IMR-90 (cell line): ENCODE data around the gene KCNA10. TPM values are rescaled to one million over a fixed set of nuclear protein-coding genes. Genes with fewer than 3 reads are reported as not detected.

Experiments
- ATAC-seq: fragments of 200-7000 bp; cut with Tn5 transposase; 2 replicates; pipeline ENCODE4 v1.9.1; 2020; ENCODE audit warnings: low read depth, mild to moderate bottlenecking, moderate library complexity
- BruUV-seq: library from RNA; stranded (reverse); fragments of 400-500 nt; replicated peaks from 2 replicates; lab custom pipeline; 2021; lab: Mats Ljungman, UMichigan
- CTCF ChIA-PET: fragments of 300-600 bp; formaldehyde crosslinking; extraction: SDS; loops from one replicate; lab custom pipeline; 2021; ENCODE audit warnings: antibody characterized with exemption; lab: Yijun Ruan, JAX
- POLR2A ChIA-PET: fragments of 300-600 bp; sonication (Branson Sonifier 250); formaldehyde crosslinking; loops from one replicate; lab custom pipeline; 2022; ENCODE audit warnings: antibody characterized with exemption; ENCODE audit not compliant: unreplicated experiment; lab: Charles Lee
- DNase-seq: peaks from one replicate; pipeline ENCODE4 v3.0.0; 2013
- H2AFZ ChIP-seq: replicated peaks from 2 replicates; pipeline ENCODE3; 2013; ENCODE audit warnings: low read length, mild to moderate bottlenecking; ENCODE audit not compliant: poor library complexity
- H2AK5ac ChIP-seq: 2 replicates; pipeline ENCODE4 v1.6.1; 2013; ENCODE audit warnings: low read depth, low read length, inconsistent platforms
- H2AK9ac ChIP-seq: replicated peaks from 2 replicates; pipeline ENCODE3; 2013; ENCODE audit warnings: mild to moderate bottlenecking, low read depth, low read length, moderate library complexity; ENCODE audit not compliant: poor library complexity
- H2BK120ac ChIP-seq: 2 replicates; pipeline ENCODE4 v1.6.1; 2013; ENCODE audit warnings: low read depth, low read length, inconsistent platforms
- H2BK15ac ChIP-seq: 3 replicates; pipeline ENCODE4 v1.6.1; 2013; ENCODE audit warnings: low read depth, low read length, inconsistent platforms
- H2BK20ac ChIP-seq: 2 replicates; pipeline ENCODE4 v1.6.1; 2013; ENCODE audit warnings: low read depth, mild to moderate bottlenecking, inconsistent platforms, low read length, moderate library complexity
- H2BK5ac ChIP-seq: 2 replicates; pipeline ENCODE4 v1.6.1; 2013; ENCODE audit warnings: mild to moderate bottlenecking, low read depth, low read length, inconsistent platforms; ENCODE audit not compliant: poor library complexity, severe bottlenecking
- H3K14ac ChIP-seq: replicated peaks from 2 replicates; pipeline ENCODE4 v1.6.1; 2013; ENCODE audit warnings: low read depth, low read length, inconsistent platforms
- H3K18ac ChIP-seq: 2 replicates; pipeline ENCODE4 v1.6.1; 2013; ENCODE audit warnings: low read depth, low read length, control low read depth
- H3K23ac ChIP-seq: 2 replicates; pipeline ENCODE4 v1.6.1; 2013; ENCODE audit warnings: low read depth, low read length, inconsistent platforms
- H3K27ac ChIP-seq: 2 replicates; pipeline ENCODE4 v1.5.1; 2013; ENCODE audit warnings: mild to moderate bottlenecking, control low read depth, low read length; ENCODE audit not compliant: insufficient read depth
- H3K27me3 ChIP-seq: 2 replicates; pipeline ENCODE4 v1.6.1; 2013; ENCODE audit warnings: low read length; ENCODE audit not compliant: control insufficient read depth, insufficient read depth
- H3K36me3 ChIP-seq: 2 replicates; pipeline ENCODE4 v1.6.1; 2013; ENCODE audit warnings: low read length, mixed read lengths; ENCODE audit not compliant: control insufficient read depth, insufficient read depth
- H3K4ac ChIP-seq: 2 replicates; pipeline ENCODE4 v1.6.1; 2013; ENCODE audit warnings: low read depth, low read length, inconsistent platforms
- H3K4me1 ChIP-seq: 2 replicates; pipeline ENCODE4 v1.6.1; 2013; ENCODE audit warnings: low read length, mixed read lengths; ENCODE audit not compliant: control insufficient read depth, insufficient read depth
- H3K4me2 ChIP-seq: 2 replicates; pipeline ENCODE4 v1.6.1; 2013; ENCODE audit warnings: low read depth, mild to moderate bottlenecking, control low read depth, low read length, moderate library complexity
- H3K4me3 ChIP-seq: 2 replicates; pipeline ENCODE4 v1.5.1; 2013; ENCODE audit warnings: low read depth, mild to moderate bottlenecking, control low read depth, low read length, moderate library complexity; ENCODE audit not compliant: insufficient read depth
- H3K56ac ChIP-seq: 2 replicates; pipeline ENCODE4 v1.6.1; 2013; ENCODE audit warnings: low read length, inconsistent platforms; ENCODE audit not compliant: insufficient read depth; ENCODE audit errors: extremely low read depth
- H3K79me1 ChIP-seq, 2 experiments: 2 replicates each; pipeline ENCODE4 v1.6.1; 2013; ENCODE audit warnings: low read length in 2 of 2, inconsistent platforms in 1 of 2, low read depth in 1 of 2
- H3K9ac ChIP-seq: 2 replicates; pipeline ENCODE4 v1.6.1; 2013; ENCODE audit warnings: low read depth, low read length, control low read depth
- H3K9me1 ChIP-seq: 2 replicates; pipeline ENCODE4 v1.6.1; 2013; ENCODE audit warnings: low read length, inconsistent platforms; ENCODE audit not compliant: insufficient read depth
- H3K9me3 ChIP-seq: 2 replicates; pipeline ENCODE4 v1.6.1; 2013; ENCODE audit warnings: low read length; ENCODE audit not compliant: control insufficient read depth, insufficient read depth
- H4K20me1 ChIP-seq: 2 replicates; pipeline ENCODE4 v1.6.1; 2013; ENCODE audit warnings: low read length, inconsistent platforms; ENCODE audit not compliant: insufficient read depth
- H4K5ac ChIP-seq: 2 replicates; pipeline ENCODE4 v1.6.1; 2013; ENCODE audit warnings: mild to moderate bottlenecking, low read depth, low read length, control low read depth
- H4K8ac ChIP-seq, 2 experiments: 2 replicates each; pipeline ENCODE4 v1.6.1; 2013; ENCODE audit warnings: low read depth in 2 of 2, low read length in 2 of 2, control low read depth in 1 of 2, inconsistent platforms in 1 of 2
- H4K91ac ChIP-seq: 2 replicates; pipeline ENCODE4 v1.6.1; 2013; ENCODE audit warnings: low read depth, low read length, inconsistent platforms; ENCODE audit not compliant: insufficient read depth
- BHLHE40 ChIP-seq: fragments of 150-350 bp; IDR thresholded peaks from 2 replicates; pipeline ENCODE4 v1.6.1; 2016; ENCODE audit warnings: mild to moderate bottlenecking, low read depth, low read length
- CEBPB ChIP-seq: IDR thresholded peaks from 2 replicates; pipeline ENCODE4 v1.6.1; 2012; ENCODE audit warnings: low read depth, low read length, improper control_type of control experiment
- CHD1 ChIP-seq: IDR thresholded peaks from 2 replicates; pipeline ENCODE4 v1.6.1; 2012; ENCODE audit warnings: low read depth, low read length, improper control_type of control experiment
- FOS ChIP-seq: fragments of 150-350 bp; IDR thresholded peaks from 2 replicates; pipeline ENCODE4 v1.6.1; 2016; ENCODE audit warnings: low read depth, low read length
- MAFK ChIP-seq: IDR thresholded peaks from 2 replicates; pipeline ENCODE4 v1.6.1; 2012; ENCODE audit warnings: low read depth, low read length, improper control_type of control experiment
- MXI1 ChIP-seq: IDR thresholded peaks from 2 replicates; pipeline ENCODE4 v1.6.1; 2012; ENCODE audit warnings: low read depth, mild to moderate bottlenecking, low read length, moderate library complexity, borderline replicate concordance
- NFE2L2 ChIP-seq: fragments of 150-350 bp; IDR thresholded peaks from 2 replicates; pipeline ENCODE4 v1.6.1; 2016; ENCODE audit warnings: low read depth, mild to moderate bottlenecking, low read length
- POLR2A ChIP-seq: IDR thresholded peaks from 2 replicates; pipeline ENCODE4 v1.6.1; 2012; ENCODE audit warnings: mild to moderate bottlenecking, low read depth, low read length
- RAD21 ChIP-seq: IDR thresholded peaks from 2 replicates; pipeline ENCODE4 v1.6.1; 2012; ENCODE audit warnings: low read length, improper control_type of control experiment
- RCOR1 ChIP-seq: IDR thresholded peaks from 2 replicates; pipeline ENCODE4 v1.6.1; 2012; ENCODE audit warnings: mild to moderate bottlenecking, low read length, improper control_type of control experiment; ENCODE audit not compliant: insufficient replicate concordance
- SMC3 ChIP-seq: fragments of 150-350 bp; IDR thresholded peaks from 2 replicates; pipeline ENCODE4 v1.6.1; 2016; ENCODE audit warnings: low read depth, mild to moderate bottlenecking, antibody characterized with exemption, low read length, moderate library complexity
- USF2 ChIP-seq: fragments of 150-350 bp; IDR thresholded peaks from 2 replicates; pipeline ENCODE4 v1.6.1; 2017; ENCODE audit warnings: mild to moderate bottlenecking, antibody characterized with exemption, low read length, low read depth
- WGBS, 2 experiments: methylation state at CpG; one replicate each; pipeline versions ENCODE4 v1.1.5 to v1.1.7; 2013; ENCODE audit warnings: missing lambda C conversion rate in 2 of 2; ENCODE audit not compliant: insufficient read length in 1 of 2; ENCODE audit errors: extremely low coverage in 2 of 2; 5-methylcytosine and 5-hydroxymethylcytosine counted together
- dilution Hi-C: fragments of 300-500 bp; cut with HindIII; formaldehyde crosslinking; loops from one replicate; pipeline ENCODE4 v1.14.3; 2018; ENCODE audit warnings: low sequenced_read_pairs; ENCODE audit not compliant: unreplicated experiment
- in situ Hi-C: fragments of 300-500 bp; cut with MboI; formaldehyde crosslinking; loops from 3 replicates; pipeline ENCODE4 v1.14.3; 2019; ENCODE audit warnings: low sequenced_read_pairs, inconsistent platforms, mixed read lengths
- intact Hi-C: fragments of 100-400 bp; cut with micrococcal nuclease; formaldehyde crosslinking; loops from 2 replicates; pipeline ENCODE4 v1.10.0; 2022
- polyA plus RNA-seq, 3 experiments: library from polyadenylated mRNA; depleted of rRNA; stranded (reverse); fragments of >200 nt; gene quantifications; 2 replicates each; pipeline ENCODE4 v1.2.3, GENCODE V29; 2012; ENCODE audit warnings: low replicate concordance in 1 of 3
- total RNA-seq: library from RNA; depleted of rRNA; stranded (reverse); fragments of >200 nt; gene quantifications from 2 replicates; pipeline ENCODE4 v1.2.3, GENCODE V29; 2012
- TF ChIP-seq, protein P1 (sequence below): conservative IDR thresholded peaks from 2 replicates; pipeline ENCODE4 v1.5.1; 2012; ENCODE audit warnings: mild to moderate bottlenecking, low read depth, low read length, improper control_type of control experiment
- TF ChIP-seq, protein P2 (sequence below): fragments of 150-350 bp; IDR thresholded peaks from 2 replicates; pipeline ENCODE4 v1.6.1; 2016; ENCODE audit warnings: low read depth, mild to moderate bottlenecking, low read length, moderate library complexity, borderline replicate concordance

Gene KCNA10
- total and polyA plus RNA-seq, 2 of the 4 experiments (the other 2 are of a cell fraction) = not detected

GRCh38 chr1:110494522-110495406 is 24.2 kb downstream of the KCNA10 start:
- in situ Hi-C loops = loop anchor here (10.0 kb wide), 1 partner anchor 80 kb away; no protein-coding TSS in a partner anchor
- no peak overlapping the region for H2BK20ac ChIP-seq
- BruUV-seq = no TSS peak
- TF ChIP-seq, protein P1, sequence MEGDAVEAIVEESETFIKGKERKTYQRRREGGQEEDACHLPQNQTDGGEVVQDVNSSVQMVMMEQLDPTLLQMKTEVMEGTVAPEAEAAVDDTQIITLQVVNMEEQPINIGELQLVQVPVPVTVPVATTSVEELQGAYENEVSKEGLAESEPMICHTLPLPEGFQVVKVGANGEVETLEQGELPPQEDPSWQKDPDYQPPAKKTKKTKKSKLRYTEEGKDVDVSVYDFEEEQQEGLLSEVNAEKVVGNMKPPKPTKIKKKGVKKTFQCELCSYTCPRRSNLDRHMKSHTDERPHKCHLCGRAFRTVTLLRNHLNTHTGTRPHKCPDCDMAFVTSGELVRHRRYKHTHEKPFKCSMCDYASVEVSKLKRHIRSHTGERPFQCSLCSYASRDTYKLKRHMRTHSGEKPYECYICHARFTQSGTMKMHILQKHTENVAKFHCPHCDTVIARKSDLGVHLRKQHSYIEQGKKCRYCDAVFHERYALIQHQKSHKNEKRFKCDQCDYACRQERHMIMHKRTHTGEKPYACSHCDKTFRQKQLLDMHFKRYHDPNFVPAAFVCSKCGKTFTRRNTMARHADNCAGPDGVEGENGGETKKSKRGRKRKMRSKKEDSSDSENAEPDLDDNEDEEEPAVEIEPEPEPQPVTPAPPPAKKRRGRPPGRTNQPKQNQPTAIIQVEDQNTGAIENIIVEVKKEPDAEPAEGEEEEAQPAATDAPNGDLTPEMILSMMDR = no peak
- TF ChIP-seq SMC3 (no peak), NFE2L2 (no peak), USF2 (no peak), POLR2A (no peak), FOS (no peak), RAD21 (no peak), MXI1 (no peak), MAFK (no peak), BHLHE40 (no peak), RCOR1 (no peak), CEBPB (no peak), CHD1 (no peak)
- TF ChIP-seq, protein P2, sequence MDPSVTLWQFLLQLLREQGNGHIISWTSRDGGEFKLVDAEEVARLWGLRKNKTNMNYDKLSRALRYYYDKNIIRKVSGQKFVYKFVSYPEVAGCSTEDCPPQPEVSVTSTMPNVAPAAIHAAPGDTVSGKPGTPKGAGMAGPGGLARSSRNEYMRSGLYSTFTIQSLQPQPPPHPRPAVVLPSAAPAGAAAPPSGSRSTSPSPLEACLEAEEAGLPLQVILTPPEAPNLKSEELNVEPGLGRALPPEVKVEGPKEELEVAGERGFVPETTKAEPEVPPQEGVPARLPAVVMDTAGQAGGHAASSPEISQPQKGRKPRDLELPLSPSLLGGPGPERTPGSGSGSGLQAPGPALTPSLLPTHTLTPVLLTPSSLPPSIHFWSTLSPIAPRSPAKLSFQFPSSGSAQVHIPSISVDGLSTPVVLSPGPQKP = no peak

More at GRCh38 chr1:110494522-110495406, 24.2 kb downstream of the KCNA10 start:
- no peak overlapping the region for H3K4ac ChIP-seq
- H3K4me1 ChIP-seq = no peaks in the 10 kb centered on the region
- no peak overlapping the region for H3K23ac ChIP-seq
- H2BK5ac ChIP-seq = no peak overlapping the region
- POLR2A ChIA-PET = no interaction called here
- H3K18ac ChIP-seq = no peak overlapping the region
- intact Hi-C loops = loop anchor here (5.0 kb wide), 1 partner anchor 407 kb away; no protein-coding TSS in a partner anchor
- no peak overlapping the region; the same call in 2 of the 3 replicates for H2BK15ac ChIP-seq
- H2AK9ac ChIP-seq = no peak overlapping the region
- H3K36me3 ChIP-seq = no peaks in the 10 kb centered on the region
- CTCF ChIA-PET = interaction anchor here (1.1 to 3.1 kb wide), 5 partner anchors 17 to 293 kb away, joined by 3 to 31 read pairs (median 27); partner anchors contain the start of gene KCNC4
- H3K56ac ChIP-seq = no peak overlapping the region
- H2AFZ ChIP-seq = peak overlapping the region; percentile 41
- H3K4me2 ChIP-seq = no peak overlapping the region
- H4K5ac ChIP-seq = no peak overlapping the region
- DNase-seq (peak; percentile 8), ATAC-seq (no peak)
- no peak overlapping the region for H2AK5ac ChIP-seq
- H3K9me3 ChIP-seq = no peaks in the 10 kb centered on the region
- no peak overlapping the region for H3K27ac ChIP-seq
- H3K79me1 ChIP-seq = no peaks in the 10 kb centered on the region
- H4K20me1 ChIP-seq = no peaks in the 10 kb centered on the region
- peaks cover 20% of the 10 kb centered on the region for H3K27me3 ChIP-seq
- H3K14ac ChIP-seq = no peak overlapping the region
- H2BK120ac ChIP-seq = no peak overlapping the region
- no peak overlapping the region for H3K9ac ChIP-seq
- H4K8ac ChIP-seq = no peak overlapping the region
- H4K91ac ChIP-seq = no peak overlapping the region
- no peaks in the 10 kb centered on the region for H3K9me1 ChIP-seq
- dilution Hi-C loops = no loop called here
- WGBS, 2 experiments = 56% methylated on average over 10 of the region's 21 CpGs; no CpG with 5 or more reads in 1 of the 2 experiments
- H3K4me3 ChIP-seq = no peak overlapping the region
